Lower leg skin (tissue), 3 donors: ENCODE data around the gene PLPPR3.

Experiments used
- POLR2A ChIP-seq, 2 donors: fragments of 450-650 bp; IDR thresholded peaks; one replicate each; pipeline ENCODE4 v1.6.1; 2016 to 2017; ENCODE audit warnings: antibody characterized with exemption in 2 of 2, mild to moderate bottlenecking in 1 of 2, moderate library complexity in 1 of 2
- TF ChIP-seq, protein P1 (sequence below), 3 donors: fragments of 450-650 bp; IDR thresholded peaks; one replicate each; pipeline ENCODE4 v1.5.1; 2016; ENCODE audit warnings: antibody characterized with exemption in 3 of 3, mild to moderate bottlenecking in 3 of 3, moderate library complexity in 2 of 3

DNA sequence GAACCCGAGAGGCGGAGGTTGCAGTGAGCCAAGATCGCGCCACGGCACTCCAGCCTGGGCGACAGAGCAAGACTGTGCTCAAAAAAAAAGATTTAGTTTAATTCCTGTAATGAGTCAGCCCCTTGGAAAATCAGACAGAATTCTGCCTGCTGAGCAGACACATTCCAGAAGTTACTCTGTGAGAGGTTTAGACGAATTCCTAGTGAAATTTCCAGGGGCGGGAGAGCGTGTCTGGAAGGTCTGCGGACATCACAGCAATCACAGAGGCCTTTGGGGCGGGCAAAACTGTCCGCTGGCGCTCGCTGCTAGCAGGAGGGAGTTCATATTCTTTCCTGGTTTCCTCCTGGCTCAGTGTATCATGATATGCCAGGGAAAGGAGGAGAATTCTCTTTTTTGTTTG lies 53.3 kb downstream of the PLPPR3 start:
- TF ChIP-seq, protein P1, sequence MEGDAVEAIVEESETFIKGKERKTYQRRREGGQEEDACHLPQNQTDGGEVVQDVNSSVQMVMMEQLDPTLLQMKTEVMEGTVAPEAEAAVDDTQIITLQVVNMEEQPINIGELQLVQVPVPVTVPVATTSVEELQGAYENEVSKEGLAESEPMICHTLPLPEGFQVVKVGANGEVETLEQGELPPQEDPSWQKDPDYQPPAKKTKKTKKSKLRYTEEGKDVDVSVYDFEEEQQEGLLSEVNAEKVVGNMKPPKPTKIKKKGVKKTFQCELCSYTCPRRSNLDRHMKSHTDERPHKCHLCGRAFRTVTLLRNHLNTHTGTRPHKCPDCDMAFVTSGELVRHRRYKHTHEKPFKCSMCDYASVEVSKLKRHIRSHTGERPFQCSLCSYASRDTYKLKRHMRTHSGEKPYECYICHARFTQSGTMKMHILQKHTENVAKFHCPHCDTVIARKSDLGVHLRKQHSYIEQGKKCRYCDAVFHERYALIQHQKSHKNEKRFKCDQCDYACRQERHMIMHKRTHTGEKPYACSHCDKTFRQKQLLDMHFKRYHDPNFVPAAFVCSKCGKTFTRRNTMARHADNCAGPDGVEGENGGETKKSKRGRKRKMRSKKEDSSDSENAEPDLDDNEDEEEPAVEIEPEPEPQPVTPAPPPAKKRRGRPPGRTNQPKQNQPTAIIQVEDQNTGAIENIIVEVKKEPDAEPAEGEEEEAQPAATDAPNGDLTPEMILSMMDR (IDR thresholded peaks at IDR 0.05): no peak
- TF ChIP-seq POLR2A (IDR thresholded peaks at IDR 0.05): no peak
